Measurements from ENCODE around the gene TNNC2. TPM values are rescaled to one million over a fixed set of nuclear protein-coding genes. Genes with fewer than 3 reads are reported as not detected.
A peak's percentile ranks its signal among the peaks of the same experiment; 100 is the strongest.

TNNC2 gene
- total and polyA plus RNA-seq, 2 of the 13 experiments (the other 11 are each of a cell fraction or from before 2014, with no cell fraction given) = 1.8 to 4.7 TPM

DNA sequence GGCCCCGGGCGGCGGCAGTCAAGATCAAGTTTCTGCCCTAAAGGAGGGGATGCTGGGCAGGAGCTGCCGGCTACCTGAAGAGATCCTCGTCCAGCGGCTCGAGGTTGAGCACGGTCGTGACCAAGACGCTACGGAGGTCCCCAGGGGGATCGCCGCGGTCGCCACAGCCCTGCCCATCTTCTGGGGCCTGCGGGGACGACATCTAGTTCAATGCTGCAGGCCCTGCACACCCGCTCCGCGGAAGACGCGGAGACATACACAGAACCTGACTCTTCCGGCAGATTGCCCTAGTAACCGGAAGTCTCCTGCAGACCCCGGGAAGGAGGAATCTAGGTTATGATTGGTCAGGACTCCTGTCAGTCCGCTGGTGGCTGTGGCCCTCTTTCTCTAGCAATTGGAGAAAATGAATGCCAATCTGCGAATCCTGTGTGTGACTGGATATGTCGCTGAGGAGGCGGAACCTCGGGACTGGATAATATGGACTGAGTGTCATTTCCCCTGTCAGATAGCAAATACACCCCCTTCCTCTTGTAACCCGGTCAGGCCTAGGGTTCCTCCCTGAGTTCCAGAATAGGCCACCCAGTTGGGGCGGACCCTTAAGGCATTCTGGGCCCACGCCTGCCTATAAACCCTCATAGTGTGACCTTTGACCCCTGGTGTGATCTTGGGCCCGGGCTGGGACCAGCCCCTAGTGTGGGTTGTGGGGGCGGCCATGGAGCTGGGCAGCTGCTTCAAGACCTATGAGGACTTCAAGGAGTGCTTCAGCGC is 30.2 kb upstream of the TNNC2 start, which contains the start of the genes ACOT8 and ZSWIM3 (continued):
- TF ChIP-seq, protein P1, sequence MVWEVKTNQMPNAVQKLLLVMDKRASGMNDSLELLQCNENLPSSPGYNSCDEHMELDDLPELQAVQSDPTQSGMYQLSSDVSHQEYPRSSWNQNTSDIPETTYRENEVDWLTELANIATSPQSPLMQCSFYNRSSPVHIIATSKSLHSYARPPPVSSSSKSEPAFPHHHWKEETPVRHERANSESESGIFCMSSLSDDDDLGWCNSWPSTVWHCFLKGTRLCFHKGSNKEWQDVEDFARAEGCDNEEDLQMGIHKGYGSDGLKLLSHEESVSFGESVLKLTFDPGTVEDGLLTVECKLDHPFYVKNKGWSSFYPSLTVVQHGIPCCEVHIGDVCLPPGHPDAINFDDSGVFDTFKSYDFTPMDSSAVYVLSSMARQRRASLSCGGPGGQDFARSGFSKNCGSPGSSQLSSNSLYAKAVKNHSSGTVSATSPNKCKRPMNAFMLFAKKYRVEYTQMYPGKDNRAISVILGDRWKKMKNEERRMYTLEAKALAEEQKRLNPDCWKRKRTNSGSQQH (CRISPR knock-in tag; IDR thresholded peaks at IDR 0.05; ENCODE audit: low read depth) = peak; percentile 70; the same call in 1 of the 2 replicates
- TF ChIP-seq RBM22 (optimal IDR thresholded peaks at IDR 0.05; ENCODE audit: low read length) (no peak), MED8 (CRISPR knock-in tag; IDR thresholded peaks at IDR 0.05; ENCODE audit: insufficient replicate concordance) (peak; percentile 83), SNRNP70 (IDR thresholded peaks at IDR 0.05; ENCODE audit: low read depth, low read length) (no peak), RBAK (CRISPR knock-in tag; IDR thresholded peaks at IDR 0.05) (no peak), CHD2 (IDR thresholded peaks at IDR 0.05; ENCODE audit: low read depth, low read length) (peak; percentile 84), ZNF3 (CRISPR knock-in tag; IDR thresholded peaks at IDR 0.05) (peak; percentile 24; the same call in 1 of the 2 replicates), KDM2A (CRISPR knock-in tag; IDR thresholded peaks at IDR 0.05; ENCODE audit: borderline replicate concordance, low read depth) (peak; percentile 93; the same call in 1 of the 2 replicates), TBX2 (CRISPR knock-in tag; IDR thresholded peaks at IDR 0.05; ENCODE audit: borderline replicate concordance) (peak; percentile 93), ZNF354B (CRISPR knock-in tag; IDR thresholded peaks at IDR 0.05) (0 out of 2 replicates have a peak, but pooled peaks have one; percentile 74), ZKSCAN8 (CRISPR knock-in tag; IDR thresholded peaks at IDR 0.05; ENCODE audit: borderline replicate concordance) (peak; percentile 76; the same call in 1 of the 2 replicates), ZNF589 (CRISPR knock-in tag; conservative IDR thresholded peaks at IDR 0.05) (no peak), ZNF598 (CRISPR knock-in tag; IDR thresholded peaks at IDR 0.05; ENCODE audit: borderline replicate concordance) (peak; percentile 93), HNRNPL (IDR thresholded peaks at IDR 0.05; ENCODE audit: low read depth, low read length) (peak; percentile 72; the same call in 1 of the 2 replicates), ZNF777 (CRISPR knock-in tag; IDR thresholded peaks at IDR 0.05) (0 out of 2 replicates have a peak, but pooled peaks have one; percentile 4), ARHGAP35 (CRISPR knock-in tag; IDR thresholded peaks at IDR 0.05; ENCODE audit: borderline replicate concordance) (no peak)
- TF ChIP-seq, protein P2, sequence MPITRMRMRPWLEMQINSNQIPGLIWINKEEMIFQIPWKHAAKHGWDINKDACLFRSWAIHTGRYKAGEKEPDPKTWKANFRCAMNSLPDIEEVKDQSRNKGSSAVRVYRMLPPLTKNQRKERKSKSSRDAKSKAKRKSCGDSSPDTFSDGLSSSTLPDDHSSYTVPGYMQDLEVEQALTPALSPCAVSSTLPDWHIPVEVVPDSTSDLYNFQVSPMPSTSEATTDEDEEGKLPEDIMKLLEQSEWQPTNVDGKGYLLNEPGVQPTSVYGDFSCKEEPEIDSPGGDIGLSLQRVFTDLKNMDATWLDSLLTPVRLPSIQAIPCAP (CRISPR knock-in tag; IDR thresholded peaks at IDR 0.05; ENCODE audit: low read depth) = no peak
- TF ChIP-seq, protein P3, sequence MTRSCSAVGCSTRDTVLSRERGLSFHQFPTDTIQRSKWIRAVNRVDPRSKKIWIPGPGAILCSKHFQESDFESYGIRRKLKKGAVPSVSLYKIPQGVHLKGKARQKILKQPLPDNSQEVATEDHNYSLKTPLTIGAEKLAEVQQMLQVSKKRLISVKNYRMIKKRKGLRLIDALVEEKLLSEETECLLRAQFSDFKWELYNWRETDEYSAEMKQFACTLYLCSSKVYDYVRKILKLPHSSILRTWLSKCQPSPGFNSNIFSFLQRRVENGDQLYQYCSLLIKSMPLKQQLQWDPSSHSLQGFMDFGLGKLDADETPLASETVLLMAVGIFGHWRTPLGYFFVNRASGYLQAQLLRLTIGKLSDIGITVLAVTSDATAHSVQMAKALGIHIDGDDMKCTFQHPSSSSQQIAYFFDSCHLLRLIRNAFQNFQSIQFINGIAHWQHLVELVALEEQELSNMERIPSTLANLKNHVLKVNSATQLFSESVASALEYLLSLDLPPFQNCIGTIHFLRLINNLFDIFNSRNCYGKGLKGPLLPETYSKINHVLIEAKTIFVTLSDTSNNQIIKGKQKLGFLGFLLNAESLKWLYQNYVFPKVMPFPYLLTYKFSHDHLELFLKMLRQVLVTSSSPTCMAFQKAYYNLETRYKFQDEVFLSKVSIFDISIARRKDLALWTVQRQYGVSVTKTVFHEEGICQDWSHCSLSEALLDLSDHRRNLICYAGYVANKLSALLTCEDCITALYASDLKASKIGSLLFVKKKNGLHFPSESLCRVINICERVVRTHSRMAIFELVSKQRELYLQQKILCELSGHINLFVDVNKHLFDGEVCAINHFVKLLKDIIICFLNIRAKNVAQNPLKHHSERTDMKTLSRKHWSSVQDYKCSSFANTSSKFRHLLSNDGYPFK (CRISPR knock-in tag; IDR thresholded peaks at IDR 0.05; ENCODE audit: borderline replicate concordance) = peak; percentile 83; the same call in 1 of the 2 replicates
- TF ChIP-seq, protein P4, sequence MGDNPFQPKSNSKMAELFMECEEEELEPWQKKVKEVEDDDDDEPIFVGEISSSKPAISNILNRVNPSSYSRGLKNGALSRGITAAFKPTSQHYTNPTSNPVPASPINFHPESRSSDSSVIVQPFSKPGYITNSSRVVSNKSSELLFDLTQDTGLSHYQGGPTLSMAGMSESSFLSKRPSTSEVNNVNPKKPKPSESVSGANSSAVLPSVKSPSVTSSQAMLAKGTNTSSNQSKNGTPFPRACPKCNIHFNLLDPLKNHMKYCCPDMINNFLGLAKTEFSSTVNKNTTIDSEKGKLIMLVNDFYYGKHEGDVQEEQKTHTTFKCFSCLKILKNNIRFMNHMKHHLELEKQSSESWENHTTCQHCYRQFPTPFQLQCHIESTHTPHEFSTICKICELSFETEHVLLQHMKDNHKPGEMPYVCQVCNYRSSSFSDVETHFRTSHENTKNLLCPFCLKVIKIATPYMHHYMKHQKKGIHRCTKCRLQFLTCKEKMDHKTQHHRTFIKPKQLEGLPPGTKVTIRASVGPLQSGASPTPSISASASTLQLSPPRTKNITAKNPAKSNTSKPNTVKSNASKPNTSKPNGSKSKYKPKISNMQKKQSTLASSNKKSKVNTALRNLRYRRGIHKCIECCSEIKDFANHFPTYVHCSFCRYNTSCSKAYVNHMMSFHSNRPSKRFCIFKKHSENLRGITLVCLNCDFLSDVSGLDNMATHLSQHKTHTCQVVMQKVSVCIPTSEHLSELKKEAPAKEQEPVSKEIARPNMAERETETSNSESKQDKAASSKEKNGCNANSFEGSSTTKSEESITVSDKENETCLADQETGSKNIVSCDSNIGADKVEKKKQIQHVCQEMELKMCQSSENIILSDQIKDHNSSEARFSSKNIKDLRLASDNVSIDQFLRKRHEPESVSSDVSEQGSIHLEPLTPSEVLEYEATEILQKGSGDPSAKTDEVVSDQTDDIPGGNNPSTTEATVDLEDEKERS (CRISPR knock-in tag; IDR thresholded peaks at IDR 0.05) = peak; percentile 72; the same call in 1 of the 2 replicates
- TF ChIP-seq, protein P5, sequence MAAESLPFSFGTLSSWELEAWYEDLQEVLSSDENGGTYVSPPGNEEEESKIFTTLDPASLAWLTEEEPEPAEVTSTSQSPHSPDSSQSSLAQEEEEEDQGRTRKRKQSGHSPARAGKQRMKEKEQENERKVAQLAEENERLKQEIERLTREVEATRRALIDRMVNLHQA (CRISPR knock-in tag; IDR thresholded peaks at IDR 0.05) = no peak
